Suprapubic skin (tissue), 4 donors: ENCODE results near the gene RPS3. TPM values are rescaled to one million over a fixed set of nuclear protein-coding genes. Genes with fewer than 3 reads are reported as not detected.
A peak's percentile ranks its signal among the peaks of the same experiment; 100 is the strongest.
"Not testable (repeated sequence)": the region's sequence is repeated elsewhere in the genome, so short reads cannot be mapped to it uniquely, and the experiment has no call there.

ENCODE experiments used
- DNase-seq, 2 donors: peaks; one replicate each; pipeline ENCODE4 v3.0.0-alpha.2; 2019; ENCODE audit warnings: low spot score in 2 of 2
- H3K27ac ChIP-seq: fragments of 200-600 bp; sonication (generic); one replicate; pipeline ENCODE4 v1.5.1; 2019
- H3K27me3 ChIP-seq: fragments of 200-600 bp; sonication (generic); one replicate; pipeline ENCODE4 v1.5.1; 2019
- H3K36me3 ChIP-seq: fragments of 200-600 bp; sonication (generic); one replicate; pipeline ENCODE4 v1.5.1; 2019
- H3K4me1 ChIP-seq: fragments of 200-600 bp; sonication (generic); one replicate; pipeline ENCODE4 v1.5.1; 2019
- H3K4me3 ChIP-seq: fragments of 200-600 bp; sonication (generic); one replicate; pipeline ENCODE4 v1.5.1; 2019; ENCODE audit warnings: mild to moderate bottlenecking
- H3K9me3 ChIP-seq: fragments of 200-600 bp; sonication (generic); one replicate; pipeline ENCODE4 v1.5.1; 2019
- EP300 ChIP-seq: sonication (generic); formaldehyde crosslinking; IDR thresholded peaks from one replicate; pipeline ENCODE4 v1.6.1; 2017; ENCODE audit warnings: antibody characterized with exemption
- POLR2A ChIP-seq, 2 donors: fragments of 450-650 bp; IDR thresholded peaks; one replicate each; pipeline ENCODE4 v1.6.1; 2017; ENCODE audit warnings: antibody characterized with exemption in 2 of 2, mild to moderate bottlenecking in 2 of 2, moderate library complexity in 2 of 2
- POLR2AphosphoS5 ChIP-seq, 3 donors: sonication (generic); formaldehyde crosslinking; IDR thresholded peaks; one replicate each; pipeline ENCODE4 v1.6.1; 2017; ENCODE audit warnings: antibody characterized with exemption in 3 of 3
- WGBS: methylation state at CpG from one replicate; pipeline ENCODE4 v1.1.5; 2018; 5-methylcytosine and 5-hydroxymethylcytosine counted together
- total RNA-seq, 4 donors: library from RNA; depleted of rRNA; stranded (reverse); fragments of >200 nt; gene quantifications; one replicate each; pipeline ENCODE4 v1.1.0, GENCODE V29; 2016
- TF ChIP-seq, protein P1 (sequence below), 2 donors: fragments of 200-600 bp in 1 of 2; fragments of 450-650 bp in 1 of 2; sonication (generic) in 1 of 2; IDR thresholded peaks; one replicate each; pipeline ENCODE4 v1.5.1; 2016 to 2019; ENCODE audit warnings: antibody characterized with exemption in 2 of 2, mild to moderate bottlenecking in 1 of 2, moderate library complexity in 1 of 2

RPS3 gene
- total RNA-seq, 4 donors from 2014 or later, result 851 to 2,162 (median 1,899) TPM

DNA sequence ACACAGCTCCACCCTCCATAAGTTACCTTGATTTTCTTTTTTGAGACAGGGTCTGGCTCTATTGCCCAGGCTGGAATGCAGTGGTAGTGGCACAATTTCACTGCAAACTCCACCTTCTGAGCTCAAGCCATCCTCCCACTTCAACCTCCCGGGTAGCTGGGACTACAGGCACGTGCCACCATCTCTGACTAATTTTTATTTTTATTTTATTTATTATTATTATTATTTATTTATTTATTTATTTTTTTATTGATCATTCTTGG, 9.6 kb downstream of the RPS3 start:
- Histone ChIP-seq H3K27me3 (no peaks in the 10 kb centered on the region), H3K4me3 (no peak overlapping the region), H3K4me1 (peaks cover 3% of the 10 kb centered on the region), H3K36me3 (peaks cover 63% of the 10 kb centered on the region), H3K9me3 (no peaks in the 10 kb centered on the region), H3K27ac (no peak overlapping the region)
- no peak for DNase-seq
- TF ChIP-seq EP300 (no peak), POLR2A (IDR thresholded peaks at IDR 0.05) (no peak), POLR2AphosphoS5 (IDR thresholded peaks at IDR 0.05) (no peak)
- TF ChIP-seq, protein P1, sequence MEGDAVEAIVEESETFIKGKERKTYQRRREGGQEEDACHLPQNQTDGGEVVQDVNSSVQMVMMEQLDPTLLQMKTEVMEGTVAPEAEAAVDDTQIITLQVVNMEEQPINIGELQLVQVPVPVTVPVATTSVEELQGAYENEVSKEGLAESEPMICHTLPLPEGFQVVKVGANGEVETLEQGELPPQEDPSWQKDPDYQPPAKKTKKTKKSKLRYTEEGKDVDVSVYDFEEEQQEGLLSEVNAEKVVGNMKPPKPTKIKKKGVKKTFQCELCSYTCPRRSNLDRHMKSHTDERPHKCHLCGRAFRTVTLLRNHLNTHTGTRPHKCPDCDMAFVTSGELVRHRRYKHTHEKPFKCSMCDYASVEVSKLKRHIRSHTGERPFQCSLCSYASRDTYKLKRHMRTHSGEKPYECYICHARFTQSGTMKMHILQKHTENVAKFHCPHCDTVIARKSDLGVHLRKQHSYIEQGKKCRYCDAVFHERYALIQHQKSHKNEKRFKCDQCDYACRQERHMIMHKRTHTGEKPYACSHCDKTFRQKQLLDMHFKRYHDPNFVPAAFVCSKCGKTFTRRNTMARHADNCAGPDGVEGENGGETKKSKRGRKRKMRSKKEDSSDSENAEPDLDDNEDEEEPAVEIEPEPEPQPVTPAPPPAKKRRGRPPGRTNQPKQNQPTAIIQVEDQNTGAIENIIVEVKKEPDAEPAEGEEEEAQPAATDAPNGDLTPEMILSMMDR (IDR thresholded peaks at IDR 0.05), result no peak
- 89% methylated on average over 2 of the region's 2 CpGs for WGBS

- H3K4me3 ChIP-seq, H3K27ac ChIP-seq, H3K27me3 ChIP-seq, H3K4me1 ChIP-seq, DNase-seq, H3K9me3 ChIP-seq: not testable (repeated sequence)
- H3K36me3 ChIP-seq, result peaks cover 62% of the 10 kb centered on the region
- 90% methylated on average over 2 of the region's 33 CpGs for whole genome bisulfite sequencing
Measured at GRCh38 chr11:75409971-75410370, 10.7 kb downstream of the RPS3 start.

DNA sequence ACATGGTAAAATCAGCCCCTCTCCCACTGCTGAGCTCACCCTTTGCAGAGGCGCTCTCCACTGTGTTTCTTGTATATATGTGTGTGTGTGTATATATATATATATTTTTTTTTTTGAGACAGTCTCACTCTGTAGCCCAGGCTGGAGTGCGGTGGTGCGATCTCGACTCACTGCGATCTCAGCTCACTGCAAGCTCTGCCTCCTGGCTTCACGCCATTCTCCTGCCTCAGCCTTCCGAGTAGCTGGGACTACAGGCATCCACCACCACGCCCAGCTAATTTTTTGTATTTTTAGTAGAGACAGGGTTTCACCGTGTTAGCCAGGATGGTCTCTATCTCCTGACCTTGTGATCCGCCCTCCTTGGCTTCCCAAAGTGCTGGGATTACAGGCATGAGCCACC, 13.8 kb downstream of the RPS3 start:
- not testable (repeated sequence) for H3K4me1 ChIP-seq, H3K4me3 ChIP-seq, H3K27me3 ChIP-seq, DNase-seq, H3K27ac ChIP-seq, H3K9me3 ChIP-seq
- WGBS, result 82% methylated on average over 10 of the region's 10 CpGs
- peaks cover 41% of the 10 kb centered on the region for H3K36me3 ChIP-seq

- no peaks in the 10 kb centered on the region for H3K9me3 ChIP-seq
- H3K4me3 ChIP-seq, result no peak overlapping the region
- no peak for DNase-seq
- no peaks in the 10 kb centered on the region for H3K4me1 ChIP-seq
- no peak overlapping the region for H3K27ac ChIP-seq
- peaks cover 38% of the 10 kb centered on the region for H3K36me3 ChIP-seq
- WGBS, result 83% methylated on average over 2 of the region's 2 CpGs
- TF ChIP-seq POLR2A (IDR thresholded peaks at IDR 0.05), result no peak
- TF ChIP-seq POLR2AphosphoS5 (IDR thresholded peaks at IDR 0.05), result no peak
- TF ChIP-seq EP300, result no peak
- TF ChIP-seq, protein P1 (IDR thresholded peaks at IDR 0.05), result no peak
- no peaks in the 10 kb centered on the region for H3K27me3 ChIP-seq
Measured at GRCh38 chr11:75413864-75414263, 14.5 kb downstream of the RPS3 start.

GRCh38 chr11:75420224-75421034, 21.1 kb downstream of the RPS3 start:
- no peaks in the 10 kb centered on the region for H3K4me1 ChIP-seq
- DNase-seq, result no peak
- no peaks in the 10 kb centered on the region for H3K9me3 ChIP-seq
- no peak for TF ChIP-seq EP300
- TF ChIP-seq, protein P1 (IDR thresholded peaks at IDR 0.05), result no peak
- TF ChIP-seq POLR2AphosphoS5 (IDR thresholded peaks at IDR 0.05), result no peak
- no peak for TF ChIP-seq POLR2A (IDR thresholded peaks at IDR 0.05)
- peaks cover 22% of the 10 kb centered on the region for H3K36me3 ChIP-seq
- no peaks in the 10 kb centered on the region for H3K27me3 ChIP-seq
- no peak overlapping the region for H3K27ac ChIP-seq
- no peak overlapping the region for H3K4me3 ChIP-seq
- 81% methylated on average over 14 of the region's 14 CpGs for WGBS

GRCh38 chr11:75421035-75421602, 21.8 kb downstream of the RPS3 start:
- no peaks in the 10 kb centered on the region for H3K4me1 ChIP-seq
- H3K4me3 ChIP-seq, result no peak overlapping the region
- H3K27me3 ChIP-seq, result no peaks in the 10 kb centered on the region
- WGBS, result 86% methylated on average over 6 of the region's 11 CpGs
- peaks cover 22% of the 10 kb centered on the region for H3K36me3 ChIP-seq
- H3K9me3 ChIP-seq, result no peaks in the 10 kb centered on the region
- no peak overlapping the region for H3K27ac ChIP-seq
- TF ChIP-seq POLR2AphosphoS5 (IDR thresholded peaks at IDR 0.05) (no peak), EP300 (no peak), POLR2A (IDR thresholded peaks at IDR 0.05) (no peak)
- TF ChIP-seq, protein P1 (IDR thresholded peaks at IDR 0.05), result no peak
- DNase-seq, result peak in 1 of 2 donors; percentile 52
